Stimulated activated CD4-positive, alpha-beta T cell treated with anti-CD3 and anti-CD28 coated beads, Interleukin-15, amount 100 ng/mL, for 1 hour (primary cell): Measurements from ENCODE around the gene FRZB.

Experiments used
- DNase-seq, 2 donors: peaks; one replicate each; pipeline ENCODE4 v3.0.0-alpha.2; 2020; ENCODE audit warnings: low read depth in 1 of 2, low spot score in 1 of 2

The FRZB gene

GRCh38 chr2:182804128-182804527 lies 62.3 kb downstream of the FRZB start:
- no peak for DNase-seq

GRCh38 chr2:182798736-182799135 lies 67.7 kb downstream of the FRZB start:
- no peak for DNase-seq

- no peak for DNase-seq
Observed at GRCh38 chr2:182792441-182792840, 74.0 kb downstream of the FRZB start.

- DNase-seq: no peak
Observed at GRCh38 chr2:182784777-182785176, 81.7 kb downstream of the FRZB start.

DNA sequence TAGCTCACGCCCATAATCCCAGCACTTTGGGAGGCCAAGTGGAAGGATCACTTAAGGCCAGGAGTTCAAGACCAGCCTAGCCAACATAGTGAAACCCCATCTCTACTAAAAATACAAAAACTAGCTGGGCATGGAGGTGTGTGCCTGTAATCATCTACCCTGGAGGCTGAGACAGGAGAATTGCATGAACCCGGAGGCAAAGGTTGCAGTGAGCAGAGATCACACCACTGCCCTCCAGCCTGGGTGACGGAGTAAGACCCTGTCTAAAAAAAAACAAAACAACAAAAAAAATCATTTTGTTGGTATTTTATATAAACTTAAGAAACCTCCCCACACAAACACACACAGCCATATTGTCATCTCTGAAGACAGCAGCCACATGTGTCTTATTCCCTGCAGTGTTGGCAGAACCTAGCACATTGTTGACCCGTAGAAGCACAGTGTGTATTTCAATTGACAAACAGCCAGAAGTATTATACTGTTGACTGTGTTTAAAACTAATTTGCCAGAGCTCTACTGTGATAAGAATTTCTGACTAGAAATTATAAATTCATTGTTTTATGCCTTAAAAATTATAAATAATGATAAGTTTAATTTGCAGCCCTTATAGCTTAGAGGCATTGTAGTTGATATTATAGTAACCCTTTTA lies 82.3 kb downstream of the FRZB start:
- DNase-seq: no peak
